Mammary epithelial cell (primary cell): ENCODE data around the gene DOK5.

Experiments used
- EZH2 ChIP-seq: IDR thresholded peaks from 2 replicates; pipeline ENCODE4 v1.6.1; 2012; ENCODE audit warnings: low read length, inconsistent platforms, borderline replicate concordance
- TF ChIP-seq, protein P1 (sequence below), 2 donors: IDR thresholded peaks in 1 of 2; conservative IDR thresholded peaks in 1 of 2; 2 replicates each; pipeline ENCODE4 v1.5.1; 2011 to 2012; ENCODE audit warnings: inconsistent platforms in 2 of 2, low read length in 2 of 2, mild to moderate bottlenecking in 2 of 2, control low read depth in 1 of 2, low read depth in 1 of 2; ENCODE audit not compliant: insufficient read depth in 1 of 2; ENCODE audit errors: extremely low read depth in 1 of 2

DNA sequence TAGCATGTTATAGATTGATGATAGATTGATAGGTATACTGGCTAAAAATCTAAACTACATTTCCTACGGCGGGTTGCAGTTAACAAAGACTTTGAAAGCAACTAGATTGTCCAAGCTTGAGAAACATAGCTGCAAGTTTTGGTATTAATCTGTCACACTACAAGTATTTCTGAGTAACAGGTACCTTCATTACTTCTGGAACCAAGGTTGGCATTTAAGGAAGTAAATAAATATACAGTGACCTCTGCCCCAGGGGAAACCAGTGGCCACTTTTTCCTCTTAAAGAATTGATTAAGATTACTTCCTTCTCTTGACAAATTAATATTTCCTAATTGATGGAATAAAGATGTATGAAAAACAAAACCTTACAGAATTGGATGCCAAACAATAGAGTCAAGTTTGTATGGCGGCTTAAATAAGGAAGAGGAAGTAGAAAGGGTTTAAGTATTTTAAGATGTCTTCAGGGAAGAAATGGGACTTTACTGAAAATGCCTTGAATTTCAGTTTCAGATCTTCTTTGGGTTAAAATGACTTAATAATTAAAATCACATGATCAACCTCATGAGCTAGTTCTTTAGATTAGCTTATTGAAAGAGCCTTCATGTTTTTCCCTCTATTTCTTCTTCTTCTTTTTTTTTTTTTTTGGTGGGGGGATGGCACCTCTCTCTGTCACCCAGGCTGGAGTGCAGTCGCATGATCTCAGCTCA, 132.8 kb downstream of the DOK5 start:
- TF ChIP-seq, protein P1, sequence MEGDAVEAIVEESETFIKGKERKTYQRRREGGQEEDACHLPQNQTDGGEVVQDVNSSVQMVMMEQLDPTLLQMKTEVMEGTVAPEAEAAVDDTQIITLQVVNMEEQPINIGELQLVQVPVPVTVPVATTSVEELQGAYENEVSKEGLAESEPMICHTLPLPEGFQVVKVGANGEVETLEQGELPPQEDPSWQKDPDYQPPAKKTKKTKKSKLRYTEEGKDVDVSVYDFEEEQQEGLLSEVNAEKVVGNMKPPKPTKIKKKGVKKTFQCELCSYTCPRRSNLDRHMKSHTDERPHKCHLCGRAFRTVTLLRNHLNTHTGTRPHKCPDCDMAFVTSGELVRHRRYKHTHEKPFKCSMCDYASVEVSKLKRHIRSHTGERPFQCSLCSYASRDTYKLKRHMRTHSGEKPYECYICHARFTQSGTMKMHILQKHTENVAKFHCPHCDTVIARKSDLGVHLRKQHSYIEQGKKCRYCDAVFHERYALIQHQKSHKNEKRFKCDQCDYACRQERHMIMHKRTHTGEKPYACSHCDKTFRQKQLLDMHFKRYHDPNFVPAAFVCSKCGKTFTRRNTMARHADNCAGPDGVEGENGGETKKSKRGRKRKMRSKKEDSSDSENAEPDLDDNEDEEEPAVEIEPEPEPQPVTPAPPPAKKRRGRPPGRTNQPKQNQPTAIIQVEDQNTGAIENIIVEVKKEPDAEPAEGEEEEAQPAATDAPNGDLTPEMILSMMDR (conservative IDR thresholded peaks at IDR 0.05 in 1 of 2, IDR thresholded peaks at IDR 0.05 in 1 of 2; ENCODE audit: extremely low read depth in 1 of 2, insufficient read depth in 1 of 2, low read depth in 1 of 2, low read length in 2 of 2), result no peak
- no peak for TF ChIP-seq EZH2
